GM18858 (cell line): ENCODE results near the gene NUP210L.

Source experiments
- ATAC-seq: cut with Tn5 transposase; IDR thresholded peaks from one replicate; pipeline ENCODE4 v1.9.1; 2021; ENCODE audit not compliant: unreplicated experiment

The NUP210L gene

GRCh38 chr1:153968000-153968363 is 186.9 kb downstream of the NUP210L start:
- ATAC-seq, result no peak

GRCh38 chr1:153967107-153967999 is 187.5 kb downstream of the NUP210L start, which contains the start of gene CREB3L4:
Gene CREB3L4, plus strand, starts transcription at chr1:153967902. Its CDS starts 624 bp downstream, at chr1:153968526.
- ATAC-seq, result peak; percentile 61

- ATAC-seq, result no peak
Measured at GRCh38 chr1:153963850-153964331, 191.0 kb downstream of the NUP210L start.

GRCh38 chr1:153963030-153963849 is 191.6 kb downstream of the NUP210L start, which contains the start of gene SLC39A1:
Gene SLC39A1, minus strand, starts transcription at chr1:153963537. Its CDS starts 822 bp downstream, at chr1:153962715.
- peak; percentile 32 for ATAC-seq

- ATAC-seq, result no peak
Measured at GRCh38 chr1:153962088-153963029, 192.5 kb downstream of the NUP210L start.

GRCh38 chr1:153961421-153961820 is 193.5 kb downstream of the NUP210L start:
- no peak for ATAC-seq

GRCh38 chr1:153960206-153960605 is 194.7 kb downstream of the NUP210L start:
- no peak for ATAC-seq

GRCh38 chr1:153959454-153959853 is 195.4 kb downstream of the NUP210L start:
- ATAC-seq, result no peak

- ATAC-seq, result no peak
Measured at GRCh38 chr1:153958961-153959260, 196.0 kb downstream of the NUP210L start.

- ATAC-seq, result peak; percentile 78
Measured at GRCh38 chr1:153958111-153958960, 196.5 kb downstream of the NUP210L start, which contains the start of gene CRTC2. Gene CRTC2, minus strand, starts transcription at chr1:153958612. Its CDS starts 115 bp downstream, at chr1:153958497.

GRCh38 chr1:153957744-153958110 is 197.1 kb downstream of the NUP210L start:
- no peak for ATAC-seq

- ATAC-seq, result no peak
Measured at GRCh38 chr1:153956997-153957715, 197.7 kb downstream of the NUP210L start.

- ATAC-seq, result no peak
Measured at GRCh38 chr1:153954826-153955225, 200.0 kb downstream of the NUP210L start.

- ATAC-seq, result no peak
Measured at GRCh38 chr1:153953859-153954365, 201.0 kb downstream of the NUP210L start.

GRCh38 chr1:153951801-153952200 is 203.1 kb downstream of the NUP210L start:
- no peak for ATAC-seq

- no peak for ATAC-seq
Measured at GRCh38 chr1:153951183-153951582, 203.7 kb downstream of the NUP210L start.

GRCh38 chr1:153946622-153947241 is 208.1 kb downstream of the NUP210L start, which contains the start of gene DENND4B:
Gene DENND4B, minus strand, starts transcription at chr1:153946718. Its CDS starts 2,344 bp downstream, at chr1:153944374.
- peak; percentile 41 for ATAC-seq
